H9 (cell line): Measurements from ENCODE around the gene NDOR1. TPM values are rescaled to one million over a fixed set of nuclear protein-coding genes. Genes with fewer than 3 reads are reported as not detected.
A peak's percentile ranks its signal among the peaks of the same experiment; 100 is the strongest.

ENCODE experiments used
- DNase-seq: peaks from one replicate; pipeline ENCODE4 v3.0.0-alpha.2; 2017
- H2AFZ ChIP-seq: one replicate; pipeline ENCODE4 v1.6.1; 2013; ENCODE audit warnings: mild to moderate bottlenecking, low read length, control low read depth, moderate library complexity
- H2AK5ac ChIP-seq: 2 replicates; pipeline ENCODE4 v1.6.1; 2013; ENCODE audit warnings: low read length, control low read depth, mixed read lengths; ENCODE audit not compliant: insufficient read length
- H2BK120ac ChIP-seq: one replicate; pipeline ENCODE4 v1.6.1; 2013; ENCODE audit warnings: low read depth, mild to moderate bottlenecking, low read length, control low read depth, inconsistent platforms; ENCODE audit not compliant: poor library complexity, severe bottlenecking
- H2BK12ac ChIP-seq: 2 replicates; pipeline ENCODE4 v1.6.1; 2013; ENCODE audit warnings: low read length, control low read depth, mixed read lengths, low read depth; ENCODE audit not compliant: insufficient read length
- H2BK15ac ChIP-seq: 2 replicates; pipeline ENCODE4 v1.6.1; 2013; ENCODE audit warnings: low read depth, low read length, control low read depth
- H2BK20ac ChIP-seq: one replicate; pipeline ENCODE4 v1.6.1; 2013; ENCODE audit warnings: low read depth, mild to moderate bottlenecking, low read length, control low read depth, inconsistent platforms; ENCODE audit not compliant: poor library complexity, severe bottlenecking
- H2BK5ac ChIP-seq: 2 replicates; pipeline ENCODE4 v1.6.1; 2013; ENCODE audit warnings: low read length, control low read depth, mixed read lengths; ENCODE audit not compliant: insufficient read length
- H3K14ac ChIP-seq: 2 replicates; pipeline ENCODE4 v1.6.1; 2013; ENCODE audit warnings: low read length, control low read depth; ENCODE audit not compliant: insufficient read depth
- H3K18ac ChIP-seq: 2 replicates; pipeline ENCODE4 v1.6.1; 2013; ENCODE audit warnings: low read depth, mild to moderate bottlenecking, mixed read lengths, low read length, control low read depth; ENCODE audit not compliant: insufficient read length
- H3K23ac ChIP-seq: 2 replicates; pipeline ENCODE4 v1.6.1; 2013; ENCODE audit warnings: low read length, control low read depth, mixed read lengths, low read depth; ENCODE audit not compliant: insufficient read length
- H3K23me2 ChIP-seq: 2 replicates; pipeline ENCODE4 v1.6.1; 2013; ENCODE audit warnings: low read depth, mild to moderate bottlenecking, mixed read lengths, low read length, control low read depth; ENCODE audit not compliant: insufficient read length, poor library complexity, severe bottlenecking
- H3K27ac ChIP-seq: 2 replicates; pipeline ENCODE4 v1.5.1; 2013; ENCODE audit warnings: low read length, control low read depth, mixed read lengths, low read depth; ENCODE audit not compliant: insufficient read length
- H3K27me3 ChIP-seq: 2 replicates; pipeline ENCODE4 v1.6.1; 2013; ENCODE audit warnings: low read length, control low read depth, inconsistent platforms; ENCODE audit not compliant: insufficient read depth
- H3K4ac ChIP-seq: 2 replicates; pipeline ENCODE4 v1.6.1; 2013; ENCODE audit warnings: low read depth, mild to moderate bottlenecking, control low read depth, inconsistent platforms, low read length, moderate library complexity
- H3K4me1 ChIP-seq: 2 replicates; pipeline ENCODE4 v1.6.1; 2013; ENCODE audit warnings: low read length, control low read depth, inconsistent platforms; ENCODE audit not compliant: insufficient read depth
- H3K4me2 ChIP-seq: 2 replicates; pipeline ENCODE4 v1.6.1; 2013; ENCODE audit warnings: low read length, control low read depth, mixed read lengths; ENCODE audit not compliant: insufficient read length, insufficient read depth
- H3K56ac ChIP-seq: 2 replicates; pipeline ENCODE4 v1.6.1; 2013; ENCODE audit warnings: low read depth, mild to moderate bottlenecking, mixed read lengths, low read length, control low read depth; ENCODE audit not compliant: insufficient read length
- H3K79me1 ChIP-seq: 2 replicates; pipeline ENCODE4 v1.6.1; 2013; ENCODE audit warnings: low read depth, mild to moderate bottlenecking, moderate library complexity, low read length, control low read depth, inconsistent platforms; ENCODE audit not compliant: insufficient read depth, poor library complexity, severe bottlenecking
- H3K79me2 ChIP-seq: 2 replicates; pipeline ENCODE4 v1.6.1; 2013; ENCODE audit warnings: low read length, control low read depth, inconsistent platforms; ENCODE audit not compliant: insufficient read depth
- H3K9ac ChIP-seq: 2 replicates; pipeline ENCODE4 v1.6.1; 2013; ENCODE audit warnings: low read length, control low read depth, mixed read lengths; ENCODE audit not compliant: insufficient read length; ENCODE audit errors: extremely low read depth
- H3K9me3 ChIP-seq: one replicate; pipeline ENCODE4 v1.6.1; 2013; ENCODE audit warnings: low read depth, low read length, inconsistent platforms; ENCODE audit not compliant: control insufficient read depth
- H3T11ph ChIP-seq: one replicate; pipeline ENCODE4 v1.6.1; 2013; ENCODE audit warnings: mild to moderate bottlenecking, low read length, control low read depth, inconsistent platforms
- H4K20me1 ChIP-seq: one replicate; pipeline ENCODE4 v1.6.1; 2013; ENCODE audit not compliant: control insufficient read depth, insufficient read length, insufficient read depth
- H4K5ac ChIP-seq: 2 replicates; pipeline ENCODE4 v1.6.1; 2013; ENCODE audit warnings: low read depth, mild to moderate bottlenecking, mixed read lengths, low read length, control low read depth; ENCODE audit not compliant: insufficient read length
- H4K8ac ChIP-seq: replicated peaks from 2 replicates; pipeline ENCODE4 v1.6.1; 2013; ENCODE audit warnings: low read length, control low read depth, mixed read lengths, low read depth; ENCODE audit not compliant: insufficient read length
- H4K91ac ChIP-seq: 2 replicates; pipeline ENCODE4 v1.6.1; 2013; ENCODE audit warnings: low read depth, mild to moderate bottlenecking, moderate library complexity, mixed read lengths, low read length, control low read depth; ENCODE audit not compliant: insufficient read length
- H3K27ac Mint-ChIP-seq, 3 experiments: 2 replicates in 2 of 3; 3 replicates in 1 of 3; pipeline ENCODE4 v1.8.0; 2020 to 2021; ENCODE audit warnings: mixed read lengths in 3 of 3, mild to moderate bottlenecking in 1 of 3, moderate library complexity in 1 of 3
- H3K27me3 Mint-ChIP-seq: 2 replicates; pipeline ENCODE4 v1.8.0; 2021; ENCODE audit warnings: low read depth, mild to moderate bottlenecking, moderate library complexity, mixed read lengths
- H3K36me3 Mint-ChIP-seq, 3 experiments: 2 replicates in 2 of 3; 3 replicates in 1 of 3; pipeline ENCODE4 v1.8.0; 2020 to 2021; ENCODE audit warnings: low read depth in 3 of 3, mixed read lengths in 3 of 3; ENCODE audit not compliant: insufficient read depth in 1 of 3
- H3K4me1 Mint-ChIP-seq, 2 experiments: 2 replicates each; pipeline ENCODE4 v1.8.0; 2020; ENCODE audit warnings: mixed read lengths in 2 of 2
- H3K4me3 Mint-ChIP-seq, 2 experiments: 2 replicates in 1 of 2; 3 replicates in 1 of 2; pipeline ENCODE4 v1.8.0; 2020 to 2021; ENCODE audit warnings: mild to moderate bottlenecking in 2 of 2, mixed read lengths in 2 of 2, moderate library complexity in 1 of 2
- H3K9me3 Mint-ChIP-seq, 2 experiments: 2 replicates in 1 of 2; 3 replicates in 1 of 2; pipeline ENCODE4 v1.8.0; 2020; ENCODE audit warnings: mild to moderate bottlenecking in 2 of 2, mixed read lengths in 2 of 2, moderate library complexity in 1 of 2
- CTCF ChIP-seq: fragments of 200-600 bp; sonication (generic); conservative IDR thresholded peaks from 3 replicates; pipeline ENCODE4 v1.8.0; 2021; ENCODE audit warnings: antibody characterized with exemption, mild to moderate bottlenecking
- WGBS: extraction: QIAGEN DNeasy Blood & Tissue Kit; methylation state at CpG from one replicate; pipeline ENCODE4 v1.1.7; 2013; ENCODE audit warnings: missing lambda C conversion rate, low lambda C conversion rate, mixed read lengths; ENCODE audit not compliant: insufficient read length; ENCODE audit errors: extremely low coverage; 5-methylcytosine and 5-hydroxymethylcytosine counted together
- total RNA-seq: library from RNA; stranded (reverse); gene quantifications from 2 replicates; pipeline ENCODE4 v1.2.1, GENCODE V29; 2021

Gene NDOR1
- total RNA-seq, 1 experiment from 2014 or later, result 44.1 TPM

DNA sequence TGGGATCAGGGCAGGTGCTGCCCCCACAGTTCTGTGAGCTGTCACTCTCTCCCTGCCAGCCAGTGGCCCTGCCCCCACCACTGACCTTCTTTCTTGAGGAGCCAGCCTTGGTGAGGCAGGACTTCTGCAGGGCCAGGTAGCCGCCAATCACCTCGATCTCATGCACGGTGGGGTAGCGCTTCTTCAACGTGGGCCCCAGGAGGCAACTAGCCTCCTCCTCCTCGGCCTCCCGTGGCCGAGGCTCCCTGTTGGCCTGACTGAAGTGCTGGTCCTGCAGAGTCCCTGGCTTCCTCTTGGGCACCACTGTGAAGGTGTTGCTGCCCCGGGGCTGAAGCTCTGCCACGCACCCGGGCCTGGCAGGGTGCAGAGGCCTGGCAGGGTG, 6.6 kb upstream of the NDOR1 start:
- no peak overlapping the region for H3K56ac ChIP-seq
- no peak overlapping the region for H3K14ac ChIP-seq
- no peak overlapping the region for H2BK20ac ChIP-seq
- no peak overlapping the region for H4K5ac ChIP-seq
- no peak overlapping the region for H2BK5ac ChIP-seq
- no peak overlapping the region for H2AK5ac ChIP-seq
- H3K27me3 ChIP-seq, result no peaks in the 10 kb centered on the region
- peaks cover 12 to 28% of the 10 kb centered on the region in 2 experiments for H3K4me1 Mint-ChIP-seq
- no peaks in the 10 kb centered on the region for H4K20me1 ChIP-seq
- H3K9ac ChIP-seq, result peak overlapping the region; percentile 5
- H3K27me3 Mint-ChIP-seq, result peaks cover 2% of the 10 kb centered on the region; the same call in 1 of the 2 replicates
- no peaks in the 10 kb centered on the region for H3K9me3 Mint-ChIP-seq
- H3K4me1 ChIP-seq, result no peaks in the 10 kb centered on the region
- no peak overlapping the region for H3K18ac ChIP-seq
- H3K27ac Mint-ChIP-seq, result no peak overlapping the region
- peaks cover 1% of the 10 kb centered on the region; the same call in 1 of the 2 replicates for H3K79me2 ChIP-seq
- no peak for TF ChIP-seq CTCF
- H3K23ac ChIP-seq, result no peak overlapping the region
- H2AFZ ChIP-seq, result no peak overlapping the region
- H3K4ac ChIP-seq, result no peak overlapping the region
- peaks cover 0 to under 1% (median 0%) of the 10 kb centered on the region in 3 experiments; a peak in 2 of 7 replicates for H3K36me3 Mint-ChIP-seq
- H4K8ac ChIP-seq, result no peak overlapping the region
- whole genome bisulfite sequencing, result no CpG with 5 or more reads among the region's 11 CpGs
- DNase-seq, result no peak
- no peak overlapping the region for H4K91ac ChIP-seq
- no peak overlapping the region for H2BK120ac ChIP-seq
- H3K4me3 Mint-ChIP-seq, result peak overlapping the region; percentile 65 to 78; a peak in 2 of 5 replicates
- H2BK12ac ChIP-seq, result no peak overlapping the region
- H3K27ac ChIP-seq, result no peak overlapping the region
- no peaks in the 10 kb centered on the region for H3K9me3 ChIP-seq
- H3K23me2 ChIP-seq, result peaks cover 2% of the 10 kb centered on the region
- H3K4me2 ChIP-seq, result no peak overlapping the region
- H3K79me1 ChIP-seq, result peaks cover 5% of the 10 kb centered on the region
- H2BK15ac ChIP-seq, result no peak overlapping the region
- H3T11ph ChIP-seq, result no peak overlapping the region
